Measurements from ENCODE around the gene RASSF1. TPM values are rescaled to one million over a fixed set of nuclear protein-coding genes. Genes with fewer than 3 reads are reported as not detected.

The RASSF1 gene
- total and polyA plus RNA-seq, 2 donors (not counting 3 experiments of a cell fraction or from before 2014, with no cell fraction given) = 31.9 to 59.7 TPM

- dilution Hi-C loops (cut with MboI; ENCODE audit: extremely low pct_ligation_motif_present, low sequenced_read_pairs) = no loop called here
- Histone ChIP-seq H3K9me3 (replicated peaks; ENCODE audit: control insufficient read depth, insufficient read depth, low read length) (no peaks in the 10 kb centered on the region), H3K36me3 (ENCODE audit: control insufficient read depth in 2 of 2, extremely low read depth in 1 of 2, insufficient read depth in 2 of 2, low read length in 2 of 2) (peaks cover 3 to 35% of the 10 kb centered on the region in 2 experiments), H3K4me3 (replicated peaks in 1 of 3; ENCODE audit: insufficient read depth in 1 of 3, low read depth in 1 of 3, low read length in 3 of 3) (no peak overlapping the region), H3K27ac (ENCODE audit: insufficient read depth, low read depth, low read length) (no peak overlapping the region), H3K9me1 (replicated peaks; ENCODE audit: control insufficient read depth, extremely low read depth, insufficient read depth, low read length) (no peaks in the 10 kb centered on the region), H3K9ac (replicated peaks; ENCODE audit: extremely low read depth, insufficient read depth, low read length) (no peak overlapping the region), H3K4me1 (ENCODE audit: control insufficient read depth, extremely low read depth, insufficient read depth, low read length) (peaks cover 11% of the 10 kb centered on the region), H3K4me2 (ENCODE audit: insufficient read depth, low read length) (no peak overlapping the region), H2AFZ (ENCODE audit: low read depth, low read length) (no peak overlapping the region), H3K27me3 (ENCODE audit: control insufficient read depth in 2 of 2, insufficient read depth in 2 of 2, low read length in 2 of 2) (no peaks in the 10 kb centered on the region), H3K79me2 (ENCODE audit: control insufficient read depth, insufficient read depth, low read length) (peaks cover 27% of the 10 kb centered on the region), H4K20me1 (replicated peaks; ENCODE audit: control insufficient read depth, extremely low read depth, insufficient read depth, low read length) (no peaks in the 10 kb centered on the region)
- TF ChIP-seq EZH2 (IDR thresholded peaks at IDR 0.05; ENCODE audit: borderline replicate concordance, low read depth, low read length, severe bottlenecking) (no peak), FOS (IDR thresholded peaks at IDR 0.05; ENCODE audit: borderline replicate concordance, insufficient read depth, low read length) (no peak), POLR2AphosphoS5 (IDR thresholded peaks at IDR 0.05; ENCODE audit: insufficient read depth, low read depth, low read length) (no peak), GATA2 (IDR thresholded peaks at IDR 0.05; ENCODE audit: insufficient read depth, insufficient read length, low read depth, low read length) (no peak), POLR2A (IDR thresholded peaks at IDR 0.05; ENCODE audit: low read depth, low read length) (no peak), MYC (IDR thresholded peaks at IDR 0.05; ENCODE audit: low read depth, low read length) (no peak), JUN (IDR thresholded peaks at IDR 0.05; ENCODE audit: borderline replicate concordance, insufficient read depth, insufficient read length, low read depth) (no peak), CTCF (IDR thresholded peaks at IDR 0.05; ENCODE audit: extremely low read depth in 1 of 2, insufficient read depth in 1 of 2, low read depth in 1 of 2, low read length in 2 of 2) (no peak), MAX (IDR thresholded peaks at IDR 0.05; ENCODE audit: insufficient read depth, insufficient read length) (no peak)
- ChIA-PET CTCF (no interaction called here), POLR2A (no interaction called here)
- intact Hi-C loops (cut with micrococcal nuclease) = no loop called here
- DNase-seq (ENCODE audit: low read depth, low spot score) (no peak), FAIRE-seq (no peak)
- BruUV-seq (replicated peaks) = no TSS peak
Measured at GRCh38 chr3:50290161-50290641, 50.4 kb downstream of the RASSF1 start.

Data from endothelial cell of umbilical vein (primary cell).